T-helper 1 cell treated with Interleukin-12 subunit alpha and Interleukin-12 subunit beta and Interleukin-4 antibody, amounts not matched to agents 30 μg/mL and 1 μg/mL, for 36 hours (primary cell): ENCODE results near the gene COBLL1.

ENCODE experiments used
- H3K27ac Mint-ChIP-seq: one replicate; pipeline ENCODE4 v1.8.0; 2021; ENCODE audit warnings: mild to moderate bottlenecking, mixed read lengths
- H3K27me3 Mint-ChIP-seq: one replicate; pipeline ENCODE4 v1.8.0; 2021; ENCODE audit warnings: low read depth, mixed read lengths
- H3K36me3 Mint-ChIP-seq: one replicate; pipeline ENCODE4 v1.8.0; 2021; ENCODE audit warnings: low read depth, mixed read lengths
- H3K4me1 Mint-ChIP-seq: one replicate; pipeline ENCODE4 v1.8.0; 2021; ENCODE audit warnings: low read depth, mixed read lengths
- H3K4me3 Mint-ChIP-seq: one replicate; pipeline ENCODE4 v1.8.0; 2021; ENCODE audit warnings: mild to moderate bottlenecking, moderate library complexity, mixed read lengths
- H3K9me3 Mint-ChIP-seq: one replicate; pipeline ENCODE4 v1.8.0; 2021; ENCODE audit warnings: mixed read lengths

COBLL1 gene

GRCh38 chr2:164842624-164842966 is 972 bp upstream of the COBLL1 start:
- Mint-ChIP-seq H3K9me3 (no peaks in the 10 kb centered on the region), H3K4me3 (no peak overlapping the region), H3K4me1 (peaks cover 7% of the 10 kb centered on the region), H3K36me3 (no peaks in the 10 kb centered on the region), H3K27ac (no peak overlapping the region), H3K27me3 (peaks cover 53% of the 10 kb centered on the region)

DNA sequence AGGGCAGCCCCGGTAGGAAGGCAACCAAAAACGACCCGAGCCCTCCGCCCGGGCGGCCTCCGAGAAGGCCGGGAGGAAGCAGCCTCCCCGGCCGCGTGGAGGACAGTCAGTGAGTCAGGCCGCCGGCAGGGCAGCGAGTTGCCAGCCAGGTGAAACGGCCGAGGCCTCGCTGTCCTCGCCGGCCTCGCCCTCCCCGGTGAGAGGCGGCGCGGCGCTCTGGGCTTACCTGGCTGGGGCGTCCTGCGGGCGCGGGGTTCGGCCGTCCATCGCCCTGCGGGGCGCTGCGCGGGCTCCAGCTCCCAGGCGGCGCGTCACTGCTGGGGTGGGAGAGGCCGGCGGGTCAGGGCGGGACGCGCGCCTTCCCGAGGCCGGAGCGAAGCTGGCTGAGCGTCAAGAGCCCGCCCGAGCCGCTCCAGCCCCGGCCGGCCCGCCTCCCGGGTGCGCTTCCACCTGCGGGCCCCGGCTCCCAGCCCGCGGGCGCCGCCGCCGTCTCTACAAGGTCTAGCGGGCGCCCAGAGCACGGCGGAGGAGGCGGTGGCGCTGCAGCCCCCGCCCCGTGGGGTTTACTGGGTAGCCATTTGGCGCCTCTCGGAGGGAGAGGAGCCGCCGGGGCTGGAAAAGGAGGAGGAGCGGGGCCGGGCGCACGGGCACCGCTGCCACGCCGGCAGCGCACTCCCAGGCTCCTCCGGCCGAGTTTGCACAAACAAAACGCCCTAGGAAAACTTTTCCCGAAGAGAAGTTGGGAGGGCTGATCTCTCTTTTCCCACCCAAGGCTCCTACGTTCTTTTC is 499 bp downstream of the COBLL1 start:
- Mint-ChIP-seq H3K27me3 (peaks cover 54% of the 10 kb centered on the region), H3K36me3 (no peaks in the 10 kb centered on the region), H3K9me3 (no peaks in the 10 kb centered on the region), H3K4me1 (peaks cover 7% of the 10 kb centered on the region), H3K4me3 (peak overlapping the region; percentile 62), H3K27ac (no peak overlapping the region)

DNA sequence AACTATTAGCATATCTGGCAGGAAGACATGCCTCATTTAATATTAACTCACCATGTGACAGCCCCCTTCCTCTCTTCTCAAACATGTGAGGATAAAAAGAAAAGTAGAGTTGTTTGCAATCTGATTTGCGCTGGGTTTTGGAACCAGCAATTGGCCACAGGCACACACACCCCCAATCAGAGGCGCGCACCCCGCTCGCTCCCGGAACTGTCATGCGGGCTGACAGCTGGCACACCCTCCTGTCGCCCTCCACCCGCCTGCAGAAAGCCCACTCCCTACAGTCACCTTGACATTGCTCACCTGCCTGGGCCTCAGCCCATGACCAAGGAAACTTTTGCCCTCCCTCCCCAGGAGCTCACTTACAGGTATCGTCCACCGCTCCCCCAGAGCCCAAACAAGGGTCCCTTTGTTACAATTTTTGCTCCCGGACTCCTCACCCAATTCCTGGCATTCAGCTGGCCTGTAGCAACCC is 1.1 kb downstream of the COBLL1 start:
- peak overlapping the region; percentile 45 for H3K4me3 Mint-ChIP-seq
- no peak overlapping the region for H3K27ac Mint-ChIP-seq
- no peaks in the 10 kb centered on the region for H3K36me3 Mint-ChIP-seq
- H3K9me3 Mint-ChIP-seq: no peaks in the 10 kb centered on the region
- H3K4me1 Mint-ChIP-seq: peaks cover 7% of the 10 kb centered on the region
- peaks cover 54% of the 10 kb centered on the region for H3K27me3 Mint-ChIP-seq

DNA sequence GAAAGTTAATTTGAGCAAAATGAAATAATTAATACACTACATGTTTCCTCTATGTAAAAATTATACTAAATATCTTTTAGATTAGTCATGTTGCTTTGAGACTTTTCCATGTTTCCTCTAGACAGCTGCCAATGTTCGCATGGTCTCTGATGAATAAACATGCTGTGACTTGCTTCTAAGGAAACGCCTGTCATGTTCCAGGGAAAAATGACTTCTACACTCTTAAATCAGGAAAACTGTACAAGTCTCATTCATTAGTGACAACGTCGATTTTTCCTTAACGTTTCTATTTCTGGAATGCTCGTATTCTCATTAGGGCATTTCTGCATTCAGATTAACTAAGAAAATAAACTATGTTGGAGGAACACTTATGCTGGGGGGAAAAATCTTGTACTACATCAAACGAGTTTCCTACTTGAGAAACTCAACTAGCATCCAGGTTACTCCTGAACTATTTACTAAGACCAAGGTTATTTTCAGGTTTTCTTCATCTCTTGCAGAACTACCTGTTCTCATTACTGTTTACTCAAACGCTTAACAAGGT is 1.6 kb downstream of the COBLL1 start:
- peaks cover 58% of the 10 kb centered on the region for H3K27me3 Mint-ChIP-seq
- H3K27ac Mint-ChIP-seq: no peak overlapping the region
- peaks cover 7% of the 10 kb centered on the region for H3K4me1 Mint-ChIP-seq
- no peaks in the 10 kb centered on the region for H3K9me3 Mint-ChIP-seq
- H3K4me3 Mint-ChIP-seq: peak overlapping the region; percentile 45
- H3K36me3 Mint-ChIP-seq: no peaks in the 10 kb centered on the region

DNA sequence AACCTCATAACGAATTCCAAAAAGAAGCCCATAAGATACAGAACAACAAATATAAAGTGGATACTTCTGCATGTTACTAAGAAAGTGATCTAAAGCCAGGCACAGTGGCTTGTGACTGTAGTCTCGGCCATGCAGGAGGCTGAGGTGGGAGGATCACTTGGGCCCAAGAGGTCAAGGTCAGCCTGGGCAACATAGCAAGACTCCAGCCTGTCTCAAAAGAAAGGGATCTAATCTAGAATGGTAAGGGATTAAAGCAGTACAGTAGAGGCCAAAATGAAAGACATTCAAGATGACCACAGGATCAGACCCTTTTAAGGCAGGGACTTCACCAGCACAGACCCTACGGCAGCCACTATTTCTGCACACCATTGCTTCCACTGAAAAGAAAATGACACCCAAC is 3.8 kb downstream of the COBLL1 start:
- Mint-ChIP-seq H3K4me1 (peaks cover 7% of the 10 kb centered on the region), H3K27me3 (peaks cover 42% of the 10 kb centered on the region), H3K27ac (no peak overlapping the region), H3K4me3 (no peak overlapping the region), H3K36me3 (no peaks in the 10 kb centered on the region), H3K9me3 (no peaks in the 10 kb centered on the region)

DNA sequence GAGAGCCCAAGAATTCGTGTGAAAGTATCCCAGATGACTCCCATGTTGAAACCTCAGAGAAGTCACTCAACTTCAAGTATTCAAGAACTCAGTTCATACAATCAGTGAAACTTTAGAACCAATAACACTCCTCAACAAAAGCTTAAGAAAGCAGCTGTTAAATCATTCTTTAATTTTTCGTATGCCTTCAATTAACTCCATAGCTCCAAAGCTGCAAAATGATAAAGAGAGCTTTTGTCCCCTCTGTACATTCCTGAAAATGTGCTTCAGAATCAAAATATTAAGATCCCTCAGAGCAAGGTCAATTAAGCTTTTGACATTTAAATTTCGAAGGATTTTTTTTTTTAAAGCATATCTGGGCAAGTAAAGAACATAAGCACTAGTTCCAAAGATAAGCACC is 4.7 kb downstream of the COBLL1 start:
- H3K4me1 Mint-ChIP-seq: peaks cover 7% of the 10 kb centered on the region

GRCh38 chr2:164835302-164835701 is 6.3 kb downstream of the COBLL1 start:
- Mint-ChIP-seq H3K4me3 (no peak overlapping the region), H3K9me3 (no peaks in the 10 kb centered on the region), H3K27me3 (peaks cover 27% of the 10 kb centered on the region), H3K36me3 (no peaks in the 10 kb centered on the region), H3K27ac (no peak overlapping the region), H3K4me1 (peaks cover 1% of the 10 kb centered on the region)

More for the DNA sequence above, 4.7 kb downstream of the COBLL1 start:
- peaks cover 36% of the 10 kb centered on the region for H3K27me3 Mint-ChIP-seq
- no peak overlapping the region for H3K4me3 Mint-ChIP-seq
- H3K27ac Mint-ChIP-seq: no peak overlapping the region
- H3K9me3 Mint-ChIP-seq: no peaks in the 10 kb centered on the region
- H3K36me3 Mint-ChIP-seq: no peaks in the 10 kb centered on the region

- peaks cover 10% of the 10 kb centered on the region for H3K27me3 Mint-ChIP-seq
- H3K9me3 Mint-ChIP-seq: no peaks in the 10 kb centered on the region
- no peaks in the 10 kb centered on the region for H3K4me1 Mint-ChIP-seq
- no peak overlapping the region for H3K4me3 Mint-ChIP-seq
- H3K27ac Mint-ChIP-seq: no peak overlapping the region
- no peaks in the 10 kb centered on the region for H3K36me3 Mint-ChIP-seq
Observed at GRCh38 chr2:164831887-164832286, 9.7 kb downstream of the COBLL1 start.

- H3K4me1 Mint-ChIP-seq: no peaks in the 10 kb centered on the region
- H3K27me3 Mint-ChIP-seq: peaks cover 10% of the 10 kb centered on the region
- no peak overlapping the region for H3K27ac Mint-ChIP-seq
- H3K4me3 Mint-ChIP-seq: no peak overlapping the region
- no peaks in the 10 kb centered on the region for H3K36me3 Mint-ChIP-seq
- H3K9me3 Mint-ChIP-seq: no peaks in the 10 kb centered on the region
Observed at GRCh38 chr2:164831180-164831579, 10.4 kb downstream of the COBLL1 start.

- Mint-ChIP-seq H3K4me3 (no peak overlapping the region), H3K27me3 (peaks cover 5% of the 10 kb centered on the region), H3K27ac (no peak overlapping the region), H3K36me3 (no peaks in the 10 kb centered on the region), H3K4me1 (no peaks in the 10 kb centered on the region), H3K9me3 (no peaks in the 10 kb centered on the region)
Observed at GRCh38 chr2:164826293-164827243, 15.1 kb downstream of the COBLL1 start.

DNA sequence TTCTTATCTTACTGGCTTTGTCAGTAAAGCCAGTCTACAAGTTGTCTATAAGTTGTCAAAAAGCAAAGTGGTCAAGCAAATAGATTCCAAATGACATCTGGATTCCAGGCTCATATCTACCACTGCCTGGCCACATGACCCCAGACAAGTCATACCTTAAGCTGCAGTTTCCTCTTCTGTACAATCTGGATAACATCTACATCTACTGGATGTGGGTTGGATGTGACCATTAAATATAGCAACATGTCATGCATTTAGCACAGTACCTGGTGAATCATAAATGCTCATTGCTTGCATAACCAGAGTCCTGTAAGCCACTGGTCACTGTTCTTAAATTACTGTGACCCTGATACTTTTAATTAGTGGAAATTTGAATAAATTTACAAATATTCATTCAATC is 16.8 kb downstream of the COBLL1 start:
- Mint-ChIP-seq H3K4me3 (no peak overlapping the region), H3K27me3 (peaks cover 2% of the 10 kb centered on the region), H3K9me3 (no peaks in the 10 kb centered on the region), H3K4me1 (no peaks in the 10 kb centered on the region), H3K27ac (no peak overlapping the region), H3K36me3 (no peaks in the 10 kb centered on the region)

- Mint-ChIP-seq H3K27me3 (no peaks in the 10 kb centered on the region), H3K4me1 (no peaks in the 10 kb centered on the region), H3K4me3 (no peak overlapping the region), H3K9me3 (no peaks in the 10 kb centered on the region), H3K36me3 (no peaks in the 10 kb centered on the region), H3K27ac (no peak overlapping the region)
Observed at GRCh38 chr2:164823126-164823525, 18.5 kb downstream of the COBLL1 start.

- Mint-ChIP-seq H3K4me3 (no peak overlapping the region), H3K4me1 (no peaks in the 10 kb centered on the region), H3K36me3 (no peaks in the 10 kb centered on the region), H3K9me3 (no peaks in the 10 kb centered on the region), H3K27ac (no peak overlapping the region), H3K27me3 (no peaks in the 10 kb centered on the region)
Observed at GRCh38 chr2:164821338-164821737, 20.3 kb downstream of the COBLL1 start.

DNA sequence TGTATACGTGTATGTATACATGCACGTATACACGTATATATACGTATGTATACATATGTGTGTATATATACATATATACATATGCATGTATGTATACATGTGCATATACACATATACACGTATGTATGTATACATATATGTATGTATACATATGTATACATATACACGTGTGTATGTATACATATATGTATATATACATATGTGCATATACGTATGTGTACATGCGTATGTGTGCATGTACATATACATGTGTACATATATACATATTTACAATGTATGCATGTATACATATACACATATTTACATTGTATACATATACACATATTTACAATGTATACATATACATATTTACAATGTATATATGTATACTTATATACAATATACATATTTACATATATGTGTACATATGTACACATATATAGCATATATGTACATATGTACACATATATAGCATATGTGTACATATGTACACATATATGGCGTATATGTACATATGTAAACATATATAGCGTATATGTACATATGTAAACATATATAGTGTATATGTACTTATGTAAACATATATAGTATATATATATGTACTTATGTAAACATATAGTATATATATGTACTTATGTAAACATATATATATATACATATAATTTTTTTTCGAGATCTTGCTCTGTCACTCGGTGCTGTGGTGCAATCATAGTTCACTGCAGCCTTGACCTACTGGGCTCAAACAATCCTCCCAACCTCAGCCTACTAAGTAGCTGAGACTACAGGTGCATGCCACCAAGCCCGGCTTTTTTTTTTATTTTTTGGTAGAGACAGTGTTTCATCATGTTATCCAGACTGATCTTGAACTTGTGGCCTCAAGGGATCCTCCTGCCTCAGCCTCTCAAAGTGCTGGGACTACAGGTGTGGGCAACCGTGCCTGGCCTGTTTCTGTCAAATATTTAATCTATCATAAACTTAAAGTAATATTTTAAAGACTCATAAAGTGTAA is 23.2 kb downstream of the COBLL1 start:
- H3K4me3 Mint-ChIP-seq: no peak overlapping the region
- H3K27ac Mint-ChIP-seq: no peak overlapping the region
- no peaks in the 10 kb centered on the region for H3K36me3 Mint-ChIP-seq
- no peaks in the 10 kb centered on the region for H3K27me3 Mint-ChIP-seq
- no peaks in the 10 kb centered on the region for H3K4me1 Mint-ChIP-seq
- H3K9me3 Mint-ChIP-seq: no peaks in the 10 kb centered on the region
